ENCODE results near the gene EGLN1.

GRCh38 chr1:231465051-231465450 is 43.0 kb upstream of the EGLN1 start:
- no peak for TF ChIP-seq CTCF (conservative IDR thresholded peaks at IDR 0.05; ENCODE audit: low read length)
- no peak for TF ChIP-seq EZH2phosphoT487 (IDR thresholded peaks at IDR 0.05; ENCODE audit: borderline replicate concordance, low read depth, low read length)
